HepG2 (cell line): ENCODE data around the gene PODN. TPM values are rescaled to one million over a fixed set of nuclear protein-coding genes. Genes with fewer than 3 reads are reported as not detected.

ENCODE experiments used
- FOXA1 ChIP-seq, 2 experiments: fragments of 450-650 bp in 1 of 2; sonication (generic) in 1 of 2; formaldehyde crosslinking in 1 of 2; IDR thresholded peaks; 2 replicates each; pipeline versions ENCODE4 v1.4.0 to v1.6.1; 2016 to 2020; ENCODE audit warnings: missing genetic modification reagents in 1 of 2
- GLMP ChIP-seq: sonication (generic); formaldehyde crosslinking; IDR thresholded peaks from 2 replicates; pipeline ENCODE4 v1.9.0; 2021; ENCODE audit warnings: missing genetic modification reagents, mild to moderate bottlenecking, borderline replicate concordance
- KAT2B ChIP-seq: fragments of 150-350 bp; IDR thresholded peaks from 2 replicates; pipeline ENCODE4 v1.6.1; 2014; ENCODE audit warnings: low read depth, low read length, borderline replicate concordance
- LCORL ChIP-seq, 2 experiments: fragments of 450-650 bp in 1 of 2; sonication (generic) in 1 of 2; formaldehyde crosslinking in 1 of 2; IDR thresholded peaks; 2 replicates each; pipeline versions ENCODE4 v1.5.0 to v1.6.1; 2017 to 2020; ENCODE audit warnings: antibody characterized with exemption in 1 of 2, missing genetic modification reagents in 1 of 2
- MTA3 ChIP-seq: sonication (generic); formaldehyde crosslinking; IDR thresholded peaks from 2 replicates; pipeline ENCODE4 v1.4.0; 2020; ENCODE audit warnings: missing genetic modification reagents
- STAT5B ChIP-seq: sonication (generic); formaldehyde crosslinking; IDR thresholded peaks from 2 replicates; pipeline ENCODE4 v1.4.0; 2020; ENCODE audit warnings: missing genetic modification reagents
- TBP ChIP-seq: sonication (generic); formaldehyde crosslinking; IDR thresholded peaks from 2 replicates; pipeline ENCODE4 v1.5.0; 2020; ENCODE audit warnings: missing genetic modification reagents
- ZFY ChIP-seq: sonication (generic); formaldehyde crosslinking; IDR thresholded peaks from 2 replicates; pipeline ENCODE4 v1.4.0; 2020; ENCODE audit warnings: missing genetic modification reagents
- ZNF180 ChIP-seq: sonication (generic); formaldehyde crosslinking; IDR thresholded peaks from 2 replicates; pipeline ENCODE4 v1.4.0; 2020; ENCODE audit warnings: low read depth, missing genetic modification reagents, borderline replicate concordance
- ZNF432 ChIP-seq: sonication (generic); formaldehyde crosslinking; IDR thresholded peaks from 2 replicates; pipeline ENCODE4 v1.5.0; 2020; ENCODE audit warnings: missing genetic modification reagents, mild to moderate bottlenecking, borderline replicate concordance
- ZNF687 ChIP-seq: sonication (generic); formaldehyde crosslinking; IDR thresholded peaks from 2 replicates; pipeline ENCODE4 v1.5.1; 2020; ENCODE audit warnings: mild to moderate bottlenecking, missing genetic modification reagents, moderate library complexity
- ZNF839 ChIP-seq: sonication (generic); formaldehyde crosslinking; IDR thresholded peaks from 2 replicates; pipeline ENCODE4 v1.4.0; 2020; ENCODE audit warnings: missing genetic modification reagents, mild to moderate bottlenecking, borderline replicate concordance
- ZSCAN20 ChIP-seq: sonication (generic); formaldehyde crosslinking; IDR thresholded peaks from 2 replicates; pipeline ENCODE4 v1.4.0; 2020; ENCODE audit warnings: missing genetic modification reagents, mild to moderate bottlenecking, borderline replicate concordance
- ZSCAN29 ChIP-seq: sonication (generic); formaldehyde crosslinking; conservative IDR thresholded peaks from 2 replicates; pipeline ENCODE4 v1.4.0; 2020; ENCODE audit warnings: mild to moderate bottlenecking, missing genetic modification reagents
- polyA plus RNA-seq, 8 experiments: library from polyadenylated mRNA; depleted of rRNA in 3 of 8; stranded (reverse) in 7 of 8; unstranded in 1 of 8; fragments of >200 nt; fragmentation: Illumina TruSeq in 4 of 8; extraction: Trizol in 4 of 8; gene quantifications; 2 replicates each; pipeline versions ENCODE4 v1.2.1 to v1.2.3, GENCODE V29; 2011 to 2016; ENCODE audit warnings: low read depth in 4 of 8, missing spikeins in 1 of 8, mixed read lengths in 1 of 8; ENCODE audit not compliant: insufficient read depth in 1 of 8
- total RNA-seq, 5 experiments: library from RNA; depleted of rRNA; stranded (reverse); fragments of >200 nt; fragmentation: Illumina TruSeq; extraction: Trizol; gene quantifications; 2 replicates each; pipeline ENCODE4 v1.2.3, GENCODE V29; 2016; ENCODE audit warnings: low read depth in 1 of 5
- TF ChIP-seq, protein P1 (sequence below): IDR thresholded peaks from 2 replicates; pipeline ENCODE4 v1.6.1; 2016; ENCODE audit warnings: missing biosample characterization, missing genetic modification reagents, low read depth
- TF ChIP-seq, protein P2 (sequence below): IDR thresholded peaks from 2 replicates; pipeline ENCODE4 v1.6.1; 2018; ENCODE audit warnings: missing genetic modification reagents, mild to moderate bottlenecking, missing compliant biosample characterization
- TF ChIP-seq, protein P3 (sequence below): IDR thresholded peaks from 2 replicates; pipeline ENCODE4 v1.6.1; 2016

PODN gene
- total and polyA plus RNA-seq, 2 of the 13 experiments (the other 11 are each of a cell fraction or from before 2014, with no cell fraction given) = 0.13 TPM; not detected in 1

GRCh38 chr1:53129891-53130597 is 68.0 kb downstream of the PODN start (continued):
- TF ChIP-seq ZNF687 (CRISPR knock-in tag) = peak; percentile 26; the same call in 1 of the 2 replicates
- TF ChIP-seq KAT2B = no peak
- no peak for TF ChIP-seq STAT5B (CRISPR knock-in tag)
- no peak for TF ChIP-seq ZFY (CRISPR knock-in tag)
- TF ChIP-seq ZSCAN20 = no peak
- TF ChIP-seq ZSCAN29 (CRISPR knock-in tag) = no peak
- no peak for TF ChIP-seq TBP (CRISPR knock-in tag)
- TF ChIP-seq ZNF180 (CRISPR knock-in tag) = no peak
- TF ChIP-seq, protein P1, sequence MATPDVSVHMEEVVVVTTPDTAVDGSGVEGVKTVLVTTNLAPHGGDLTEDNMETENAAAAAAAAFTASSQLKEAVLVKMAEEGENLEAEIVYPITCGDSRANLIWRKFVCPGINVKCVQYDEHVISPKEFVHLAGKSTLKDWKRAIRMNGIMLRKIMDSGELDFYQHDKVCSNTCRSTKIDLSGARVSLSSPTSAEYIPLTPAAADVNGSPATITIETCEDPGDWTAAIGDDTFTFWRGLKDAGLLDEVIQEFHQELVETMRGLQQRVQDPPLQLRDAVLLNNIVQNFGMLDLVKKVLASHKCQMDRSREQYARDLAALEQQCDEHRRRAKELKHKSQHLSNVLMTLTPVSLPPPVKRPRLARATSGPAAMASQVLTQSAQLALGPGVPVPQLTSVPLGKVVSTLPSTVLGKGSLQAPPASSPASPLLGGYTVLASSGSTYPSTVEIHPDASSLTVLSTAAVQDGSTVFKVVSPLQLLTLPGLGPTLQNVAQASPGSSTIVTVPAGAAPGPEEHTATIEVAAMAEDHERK = no peak
- TF ChIP-seq MTA3 (CRISPR knock-in tag) = no peak
- TF ChIP-seq, protein P2, sequence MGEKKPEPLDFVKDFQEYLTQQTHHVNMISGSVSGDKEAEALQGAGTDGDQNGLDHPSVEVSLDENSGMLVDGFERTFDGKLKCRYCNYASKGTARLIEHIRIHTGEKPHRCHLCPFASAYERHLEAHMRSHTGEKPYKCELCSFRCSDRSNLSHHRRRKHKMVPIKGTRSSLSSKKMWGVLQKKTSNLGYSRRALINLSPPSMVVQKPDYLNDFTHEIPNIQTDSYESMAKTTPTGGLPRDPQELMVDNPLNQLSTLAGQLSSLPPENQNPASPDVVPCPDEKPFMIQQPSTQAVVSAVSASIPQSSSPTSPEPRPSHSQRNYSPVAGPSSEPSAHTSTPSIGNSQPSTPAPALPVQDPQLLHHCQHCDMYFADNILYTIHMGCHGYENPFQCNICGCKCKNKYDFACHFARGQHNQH (CRISPR knock-in tag) = no peak
- no peak for TF ChIP-seq FOXA1 (IDR thresholded peaks at IDR 0.05)
- no peak for TF ChIP-seq FOXA1 (CRISPR knock-in tag; IDR thresholded peaks at IDR 0.05)
- TF ChIP-seq, protein P3, sequence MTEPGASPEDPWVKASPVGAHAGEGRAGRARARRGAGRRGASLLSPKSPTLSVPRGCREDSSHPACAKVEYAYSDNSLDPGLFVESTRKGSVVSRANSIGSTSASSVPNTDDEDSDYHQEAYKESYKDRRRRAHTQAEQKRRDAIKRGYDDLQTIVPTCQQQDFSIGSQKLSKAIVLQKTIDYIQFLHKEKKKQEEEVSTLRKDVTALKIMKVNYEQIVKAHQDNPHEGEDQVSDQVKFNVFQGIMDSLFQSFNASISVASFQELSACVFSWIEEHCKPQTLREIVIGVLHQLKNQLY (CRISPR knock-in tag) = no peak
- TF ChIP-seq LCORL (IDR thresholded peaks at IDR 0.05) = no peak
- 0 out of 2 replicates have a peak, but pooled peaks have one; percentile 17 for TF ChIP-seq LCORL (CRISPR knock-in tag; IDR thresholded peaks at IDR 0.05)
- no peak for TF ChIP-seq ZNF432
- TF ChIP-seq GLMP (CRISPR knock-in tag) = no peak
- TF ChIP-seq ZNF839 (CRISPR knock-in tag) = no peak
